Caco-2 (cell line): ENCODE data around the gene QTRT2. TPM values are rescaled to one million over a fixed set of nuclear protein-coding genes. Genes with fewer than 3 reads are reported as not detected.

Experiments
- BruUV-seq: library from RNA; stranded (reverse); fragments of 400-500 nt; replicated peaks from 2 replicates; lab custom pipeline; 2021; lab: Mats Ljungman, UMichigan
- CTCF ChIA-PET: fragments of 300-600 bp; sonication (Branson Sonifier 250); formaldehyde crosslinking; loops from one replicate; lab custom pipeline; 2022; ENCODE audit warnings: antibody characterized with exemption; lab: Charles Lee
- POLR2A ChIA-PET: fragments of 300-600 bp; sonication (Branson Sonifier 250); formaldehyde crosslinking; loops from one replicate; lab custom pipeline; 2022; ENCODE audit warnings: antibody characterized with exemption; lab: Charles Lee
- DNase-seq, 2 experiments: peaks; one replicate each; pipeline versions ENCODE4 v3.0.0 to v3.0.0-alpha.2; 2020 to 2022
- H3K27me3 ChIP-seq: replicated peaks from 2 replicates; pipeline ENCODE4 v1.6.0; 2011; ENCODE audit warnings: low read length; ENCODE audit not compliant: control insufficient read depth, insufficient read depth
- H3K36me3 ChIP-seq: 2 replicates; pipeline ENCODE4 v1.5.1; 2011; ENCODE audit warnings: low read length; ENCODE audit not compliant: control insufficient read depth, insufficient read depth
- H3K4me1 ChIP-seq: fragments of 250-450 bp; sonication (Bioruptor Pico); 2 replicates; pipeline ENCODE4 v1.5.1; 2020; ENCODE audit warnings: mild to moderate bottlenecking
- H3K4me3 ChIP-seq: 2 replicates; pipeline ENCODE4 v1.5.1; 2011; ENCODE audit warnings: low read depth, mild to moderate bottlenecking, control low read depth, low read length
- H3K9me3 ChIP-seq: fragments of 250-450 bp; sonication (Bioruptor Pico); 2 replicates; pipeline ENCODE4 v1.5.1; 2020; ENCODE audit warnings: mild to moderate bottlenecking, moderate library complexity
- H3K27ac Mint-ChIP-seq: one replicate; pipeline ENCODE4 v1.8.0; 2022; ENCODE audit warnings: mixed read lengths; ENCODE audit not compliant: unreplicated experiment
- H3K27me3 Mint-ChIP-seq: one replicate; pipeline ENCODE4 v1.8.0; 2022; ENCODE audit warnings: mixed read lengths; ENCODE audit not compliant: insufficient read depth, unreplicated experiment
- H3K36me3 Mint-ChIP-seq: one replicate; pipeline ENCODE4 v1.8.0; 2022; ENCODE audit warnings: mild to moderate bottlenecking, mixed read lengths; ENCODE audit not compliant: insufficient read depth, unreplicated experiment
- H3K4me1 Mint-ChIP-seq: one replicate; pipeline ENCODE4 v1.8.0; 2022; ENCODE audit warnings: low read depth, mixed read lengths; ENCODE audit not compliant: unreplicated experiment
- H3K4me3 Mint-ChIP-seq: one replicate; pipeline ENCODE4 v1.8.0; 2022; ENCODE audit warnings: mild to moderate bottlenecking, moderate library complexity, mixed read lengths; ENCODE audit not compliant: unreplicated experiment
- H3K9me3 Mint-ChIP-seq: one replicate; pipeline ENCODE4 v1.8.0; 2022; ENCODE audit warnings: mixed read lengths; ENCODE audit not compliant: unreplicated experiment
- intact Hi-C: fragments of 100-400 bp; cut with micrococcal nuclease; formaldehyde crosslinking; loops from one replicate; pipeline ENCODE4 v1.10.0; 2022; ENCODE audit not compliant: unreplicated experiment
- total RNA-seq: library from RNA; stranded (reverse); gene quantifications from 2 replicates; pipeline ENCODE4 v1.2.3, GENCODE V29; 2022
- TF ChIP-seq, protein P1 (sequence below), 2 experiments: fragments of 200-600 bp in 1 of 2; IDR thresholded peaks; 1 replicate in 1 of 2; 2 replicates in 1 of 2; pipeline versions ENCODE4 v1.5.1 to v1.8.0; 2011 to 2022; ENCODE audit warnings: antibody characterized with exemption in 1 of 2, control low read depth in 1 of 2, inconsistent platforms in 1 of 2, low read depth in 1 of 2, low read length in 1 of 2, mild to moderate bottlenecking in 1 of 2, moderate library complexity in 1 of 2; ENCODE audit not compliant: insufficient read depth in 1 of 2, severe bottlenecking in 1 of 2, unreplicated experiment in 1 of 2

QTRT2 gene
- total RNA-seq, 1 experiment from 2014 or later: 35.7 TPM

DNA sequence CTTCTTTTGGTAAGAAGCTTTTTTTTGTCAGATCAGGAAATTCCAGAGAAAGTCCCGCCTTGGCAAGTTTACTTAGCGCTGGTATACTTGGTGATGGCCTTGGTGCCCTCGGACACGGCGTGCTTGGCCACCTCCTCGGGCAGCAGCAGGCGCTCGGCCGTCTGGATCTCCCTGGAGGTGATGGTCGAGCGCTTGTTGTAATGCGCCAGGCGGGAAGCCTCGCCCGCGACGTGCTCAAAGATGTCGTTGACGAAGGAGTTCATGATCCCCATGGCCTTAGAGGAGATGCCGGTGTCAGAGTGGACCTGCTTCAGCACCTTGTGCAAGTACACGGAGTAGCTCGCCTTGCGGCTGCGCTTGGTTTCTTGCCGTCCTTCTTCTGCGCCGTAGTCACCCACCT is 46.6 kb downstream of the QTRT2 start:
- no peaks in the 10 kb centered on the region; the same call in 1 of the 2 replicates for H3K4me1 ChIP-seq
- no peak overlapping the region for H3K4me3 ChIP-seq
- no TSS peak for BruUV-seq
- H3K4me3 Mint-ChIP-seq: no peak overlapping the region
- H3K9me3 ChIP-seq: no peaks in the 10 kb centered on the region
- H3K36me3 Mint-ChIP-seq: no peaks in the 10 kb centered on the region
- intact Hi-C loops: no loop called here
- H3K36me3 ChIP-seq: no peaks in the 10 kb centered on the region
- CTCF ChIA-PET: no interaction called here
- POLR2A ChIA-PET: interaction anchor here (0.7 kb wide), 1 partner anchor 1809 kb away, joined by 3 read pairs; no protein-coding TSS in a partner anchor
- no peaks in the 10 kb centered on the region; the same call in 1 of the 2 replicates for H3K27me3 ChIP-seq
- H3K27ac Mint-ChIP-seq: no peak overlapping the region
- H3K27me3 Mint-ChIP-seq: no peaks in the 10 kb centered on the region
- H3K4me1 Mint-ChIP-seq: no peaks in the 10 kb centered on the region
- no peaks in the 10 kb centered on the region for H3K9me3 Mint-ChIP-seq
- TF ChIP-seq, protein P1, sequence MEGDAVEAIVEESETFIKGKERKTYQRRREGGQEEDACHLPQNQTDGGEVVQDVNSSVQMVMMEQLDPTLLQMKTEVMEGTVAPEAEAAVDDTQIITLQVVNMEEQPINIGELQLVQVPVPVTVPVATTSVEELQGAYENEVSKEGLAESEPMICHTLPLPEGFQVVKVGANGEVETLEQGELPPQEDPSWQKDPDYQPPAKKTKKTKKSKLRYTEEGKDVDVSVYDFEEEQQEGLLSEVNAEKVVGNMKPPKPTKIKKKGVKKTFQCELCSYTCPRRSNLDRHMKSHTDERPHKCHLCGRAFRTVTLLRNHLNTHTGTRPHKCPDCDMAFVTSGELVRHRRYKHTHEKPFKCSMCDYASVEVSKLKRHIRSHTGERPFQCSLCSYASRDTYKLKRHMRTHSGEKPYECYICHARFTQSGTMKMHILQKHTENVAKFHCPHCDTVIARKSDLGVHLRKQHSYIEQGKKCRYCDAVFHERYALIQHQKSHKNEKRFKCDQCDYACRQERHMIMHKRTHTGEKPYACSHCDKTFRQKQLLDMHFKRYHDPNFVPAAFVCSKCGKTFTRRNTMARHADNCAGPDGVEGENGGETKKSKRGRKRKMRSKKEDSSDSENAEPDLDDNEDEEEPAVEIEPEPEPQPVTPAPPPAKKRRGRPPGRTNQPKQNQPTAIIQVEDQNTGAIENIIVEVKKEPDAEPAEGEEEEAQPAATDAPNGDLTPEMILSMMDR (IDR thresholded peaks at IDR 0.05; ENCODE audit: insufficient read depth in 1 of 2, low read depth in 1 of 2, low read length in 1 of 2, severe bottlenecking in 1 of 2, unreplicated experiment in 1 of 2): no peak
- no peak for DNase-seq

DNA sequence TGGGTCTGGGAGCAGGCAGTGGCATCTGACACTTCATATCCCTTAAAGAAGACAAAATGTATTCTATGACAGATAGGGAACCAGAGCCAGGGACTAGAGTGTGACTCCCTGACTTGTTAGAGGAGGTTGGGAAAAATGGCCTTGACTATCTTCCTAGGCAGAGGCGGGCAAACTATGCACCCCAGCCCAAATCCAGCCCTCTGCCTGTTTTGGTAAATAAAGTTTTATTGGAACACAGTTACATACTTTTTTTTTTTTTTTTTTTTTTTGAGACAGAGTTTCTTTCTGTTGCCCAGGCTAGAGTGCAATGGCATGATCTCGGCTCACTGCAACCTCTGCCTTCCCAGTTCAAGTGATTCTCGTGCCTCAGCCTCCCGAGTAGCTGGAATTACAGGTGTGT is 47.3 kb downstream of the QTRT2 start:
- no peaks in the 10 kb centered on the region; the same call in 1 of the 2 replicates for H3K4me1 ChIP-seq
- H3K36me3 ChIP-seq: no peaks in the 10 kb centered on the region
- Mint-ChIP-seq H3K27me3 (no peaks in the 10 kb centered on the region), H3K9me3 (no peaks in the 10 kb centered on the region), H3K4me3 (no peak overlapping the region), H3K36me3 (no peaks in the 10 kb centered on the region), H3K27ac (no peak overlapping the region), H3K4me1 (no peaks in the 10 kb centered on the region)
- no peaks in the 10 kb centered on the region for H3K9me3 ChIP-seq
- CTCF ChIA-PET: no interaction called here
- no peak for DNase-seq
- POLR2A ChIA-PET: no interaction called here
- TF ChIP-seq, protein P1 (IDR thresholded peaks at IDR 0.05; ENCODE audit: insufficient read depth in 1 of 2, low read depth in 1 of 2, low read length in 1 of 2, severe bottlenecking in 1 of 2, unreplicated experiment in 1 of 2): no peak
- BruUV-seq: no TSS peak
- H3K4me3 ChIP-seq: no peak overlapping the region
- no peaks in the 10 kb centered on the region; the same call in 1 of the 2 replicates for H3K27me3 ChIP-seq
- intact Hi-C loops: no loop called here

DNA sequence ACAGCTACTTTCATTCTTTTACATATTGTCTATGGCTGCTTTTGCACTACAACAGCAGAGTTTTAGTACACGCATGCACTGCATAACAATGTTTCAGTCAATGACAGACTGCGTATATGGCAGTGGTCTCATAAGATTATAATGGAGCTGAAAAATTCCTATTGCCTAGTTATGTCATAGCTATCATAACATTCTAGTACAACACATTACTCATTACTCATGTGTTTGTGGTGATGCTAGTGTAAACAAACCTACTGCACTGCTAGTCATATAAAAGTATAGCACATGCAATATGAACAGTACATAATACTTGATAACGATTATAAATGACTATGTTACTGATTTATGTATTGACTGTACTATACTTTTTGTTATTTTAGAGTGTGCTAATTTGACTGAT is 47.9 kb downstream of the QTRT2 start:
- H3K4me1 Mint-ChIP-seq: no peaks in the 10 kb centered on the region
- Histone ChIP-seq H3K4me3 (no peak overlapping the region), H3K36me3 (no peaks in the 10 kb centered on the region), H3K4me1 (no peaks in the 10 kb centered on the region; the same call in 1 of the 2 replicates), H3K27me3 (no peaks in the 10 kb centered on the region; the same call in 1 of the 2 replicates), H3K9me3 (no peaks in the 10 kb centered on the region)
- intact Hi-C loops: no loop called here
- DNase-seq: no peak
- no peaks in the 10 kb centered on the region for H3K36me3 Mint-ChIP-seq
- CTCF ChIA-PET: no interaction called here
- H3K4me3 Mint-ChIP-seq: no peak overlapping the region
- H3K27me3 Mint-ChIP-seq: peaks cover 1% of the 10 kb centered on the region
- no peak overlapping the region for H3K27ac Mint-ChIP-seq
- TF ChIP-seq, protein P1 (IDR thresholded peaks at IDR 0.05; ENCODE audit: insufficient read depth in 1 of 2, low read depth in 1 of 2, low read length in 1 of 2, severe bottlenecking in 1 of 2, unreplicated experiment in 1 of 2): no peak
- no peaks in the 10 kb centered on the region for H3K9me3 Mint-ChIP-seq
- BruUV-seq: no TSS peak
- POLR2A ChIA-PET: no interaction called here
